GM23338 (cell line): ENCODE results near the gene DNAJC15.

Experiments
- CTCF ChIP-seq, 2 experiments: fragments of 200-600 bp in 1 of 2; sonication (generic) in 1 of 2; conservative IDR thresholded peaks; 2 replicates each; pipeline versions ENCODE4 v1.5.1 to v1.6.1; 2016 to 2017; ENCODE audit warnings: antibody characterized with exemption in 2 of 2, low read depth in 2 of 2, mild to moderate bottlenecking in 2 of 2, moderate library complexity in 1 of 2
- ETS1 ChIP-seq: IDR thresholded peaks from 2 replicates; pipeline ENCODE4 v1.6.1; 2016; ENCODE audit warnings: antibody characterized with exemption
- EZH2 ChIP-seq: fragments of 200-600 bp; sonication (generic); IDR thresholded peaks from one replicate; pipeline ENCODE4 v1.8.0; 2017; ENCODE audit warnings: antibody characterized with exemption, mild to moderate bottlenecking, low read depth; ENCODE audit not compliant: unreplicated experiment
- EZH2phosphoT487 ChIP-seq: fragments of 200-600 bp; sonication (generic); IDR thresholded peaks from one replicate; pipeline ENCODE4 v1.8.1; 2018; ENCODE audit warnings: antibody characterized with exemption; ENCODE audit not compliant: unreplicated experiment
- POLR2AphosphoS5 ChIP-seq: IDR thresholded peaks from 2 replicates; pipeline ENCODE4 v1.6.1; 2016; ENCODE audit warnings: antibody characterized with exemption, low read depth
- REST ChIP-seq: IDR thresholded peaks from one replicate; pipeline ENCODE4 v1.6.1; 2018; ENCODE audit warnings: antibody characterized with exemption; ENCODE audit not compliant: unreplicated experiment
- STAT1 ChIP-seq: IDR thresholded peaks from one replicate; pipeline ENCODE4 v1.6.1; 2016; ENCODE audit warnings: antibody characterized with exemption; ENCODE audit not compliant: unreplicated experiment
- TF ChIP-seq, protein P1 (sequence below): fragments of 250-450 bp; sonication (Bioruptor Pico); IDR thresholded peaks from 2 replicates; pipeline ENCODE4 v1.5.0; 2020; ENCODE audit warnings: mild to moderate bottlenecking, moderate library complexity

- TF ChIP-seq CTCF (conservative IDR thresholded peaks at IDR 0.05; ENCODE audit: low read depth in 2 of 2) = no peak
- no peak for TF ChIP-seq REST
- no peak for TF ChIP-seq EZH2phosphoT487
- no peak for TF ChIP-seq POLR2AphosphoS5
- no peak for TF ChIP-seq STAT1
- no peak for TF ChIP-seq EZH2
- TF ChIP-seq, protein P1, sequence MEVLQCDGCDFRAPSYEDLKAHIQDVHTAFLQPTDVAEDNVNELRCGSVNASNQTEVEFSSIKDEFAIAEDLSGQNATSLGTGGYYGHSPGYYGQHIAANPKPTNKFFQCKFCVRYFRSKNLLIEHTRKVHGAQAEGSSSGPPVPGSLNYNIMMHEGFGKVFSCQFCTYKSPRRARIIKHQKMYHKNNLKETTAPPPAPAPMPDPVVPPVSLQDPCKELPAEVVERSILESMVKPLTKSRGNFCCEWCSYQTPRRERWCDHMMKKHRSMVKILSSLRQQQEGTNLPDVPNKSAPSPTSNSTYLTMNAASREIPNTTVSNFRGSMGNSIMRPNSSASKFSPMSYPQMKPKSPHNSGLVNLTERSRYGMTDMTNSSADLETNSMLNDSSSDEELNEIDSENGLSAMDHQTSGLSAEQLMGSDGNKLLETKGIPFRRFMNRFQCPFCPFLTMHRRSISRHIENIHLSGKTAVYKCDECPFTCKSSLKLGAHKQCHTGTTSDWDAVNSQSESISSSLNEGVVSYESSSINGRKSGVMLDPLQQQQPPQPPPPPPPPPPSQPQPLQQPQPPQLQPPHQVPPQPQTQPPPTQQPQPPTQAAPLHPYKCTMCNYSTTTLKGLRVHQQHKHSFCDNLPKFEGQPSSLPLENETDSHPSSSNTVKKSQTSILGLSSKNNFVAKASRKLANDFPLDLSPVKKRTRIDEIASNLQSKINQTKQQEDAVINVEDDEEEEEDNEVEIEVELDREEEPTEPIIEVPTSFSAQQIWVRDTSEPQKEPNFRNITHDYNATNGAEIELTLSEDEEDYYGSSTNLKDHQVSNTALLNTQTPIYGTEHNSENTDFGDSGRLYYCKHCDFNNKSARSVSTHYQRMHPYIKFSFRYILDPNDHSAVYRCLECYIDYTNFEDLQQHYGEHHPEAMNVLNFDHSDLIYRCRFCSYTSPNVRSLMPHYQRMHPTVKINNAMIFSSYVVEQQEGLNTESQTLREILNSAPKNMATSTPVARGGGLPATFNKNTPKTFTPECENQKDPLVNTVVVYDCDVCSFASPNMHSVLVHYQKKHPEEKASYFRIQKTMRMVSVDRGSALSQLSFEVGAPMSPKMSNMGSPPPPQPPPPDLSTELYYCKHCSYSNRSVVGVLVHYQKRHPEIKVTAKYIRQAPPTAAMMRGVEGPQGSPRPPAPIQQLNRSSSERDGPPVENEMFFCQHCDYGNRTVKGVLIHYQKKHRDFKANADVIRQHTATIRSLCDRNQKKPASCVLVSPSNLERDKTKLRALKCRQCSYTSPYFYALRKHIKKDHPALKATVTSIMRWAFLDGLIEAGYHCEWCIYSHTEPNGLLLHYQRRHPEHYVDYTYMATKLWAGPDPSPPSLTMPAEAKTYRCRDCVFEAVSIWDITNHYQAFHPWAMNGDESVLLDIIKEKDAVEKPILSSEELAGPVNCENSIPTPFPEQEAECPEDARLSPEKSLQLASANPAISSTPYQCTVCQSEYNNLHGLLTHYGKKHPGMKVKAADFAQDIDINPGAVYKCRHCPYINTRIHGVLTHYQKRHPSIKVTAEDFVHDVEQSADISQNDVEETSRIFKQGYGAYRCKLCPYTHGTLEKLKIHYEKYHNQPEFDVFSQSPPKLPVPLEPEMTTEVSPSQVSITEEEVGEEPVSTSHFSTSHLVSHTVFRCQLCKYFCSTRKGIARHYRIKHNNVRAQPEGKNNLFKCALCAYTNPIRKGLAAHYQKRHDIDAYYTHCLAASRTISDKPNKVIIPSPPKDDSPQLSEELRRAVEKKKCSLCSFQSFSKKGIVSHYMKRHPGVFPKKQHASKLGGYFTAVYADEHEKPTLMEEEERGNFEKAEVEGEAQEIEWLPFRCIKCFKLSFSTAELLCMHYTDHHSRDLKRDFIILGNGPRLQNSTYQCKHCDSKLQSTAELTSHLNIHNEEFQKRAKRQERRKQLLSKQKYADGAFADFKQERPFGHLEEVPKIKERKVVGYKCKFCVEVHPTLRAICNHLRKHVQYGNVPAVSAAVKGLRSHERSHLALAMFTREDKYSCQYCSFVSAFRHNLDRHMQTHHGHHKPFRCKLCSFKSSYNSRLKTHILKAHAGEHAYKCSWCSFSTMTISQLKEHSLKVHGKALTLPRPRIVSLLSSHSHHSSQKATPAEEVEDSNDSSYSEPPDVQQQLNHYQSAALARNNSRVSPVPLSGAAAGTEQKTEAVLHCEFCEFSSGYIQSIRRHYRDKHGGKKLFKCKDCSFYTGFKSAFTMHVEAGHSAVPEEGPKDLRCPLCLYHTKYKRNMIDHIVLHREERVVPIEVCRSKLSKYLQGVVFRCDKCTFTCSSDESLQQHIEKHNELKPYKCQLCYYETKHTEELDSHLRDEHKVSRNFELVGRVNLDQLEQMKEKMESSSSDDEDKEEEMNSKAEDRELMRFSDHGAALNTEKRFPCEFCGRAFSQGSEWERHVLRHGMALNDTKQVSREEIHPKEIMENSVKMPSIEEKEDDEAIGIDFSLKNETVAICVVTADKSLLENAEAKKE (CRISPR knock-in tag) = no peak
- no peak for TF ChIP-seq ETS1
Measured at GRCh38 chr13:43134868-43135267, 111.5 kb downstream of the DNAJC15 start.
